GM21529 (cell line): ENCODE measurements around the gene PPP4R1.
"Not testable (repeated sequence)": the region's sequence is repeated elsewhere in the genome, so short reads cannot be mapped to it uniquely, and the experiment has no call there.

Experiments used
- ATAC-seq: cut with Tn5 transposase; IDR thresholded peaks from one replicate; pipeline ENCODE4 v1.9.1; 2021; ENCODE audit not compliant: unreplicated experiment

PPP4R1 gene

DNA sequence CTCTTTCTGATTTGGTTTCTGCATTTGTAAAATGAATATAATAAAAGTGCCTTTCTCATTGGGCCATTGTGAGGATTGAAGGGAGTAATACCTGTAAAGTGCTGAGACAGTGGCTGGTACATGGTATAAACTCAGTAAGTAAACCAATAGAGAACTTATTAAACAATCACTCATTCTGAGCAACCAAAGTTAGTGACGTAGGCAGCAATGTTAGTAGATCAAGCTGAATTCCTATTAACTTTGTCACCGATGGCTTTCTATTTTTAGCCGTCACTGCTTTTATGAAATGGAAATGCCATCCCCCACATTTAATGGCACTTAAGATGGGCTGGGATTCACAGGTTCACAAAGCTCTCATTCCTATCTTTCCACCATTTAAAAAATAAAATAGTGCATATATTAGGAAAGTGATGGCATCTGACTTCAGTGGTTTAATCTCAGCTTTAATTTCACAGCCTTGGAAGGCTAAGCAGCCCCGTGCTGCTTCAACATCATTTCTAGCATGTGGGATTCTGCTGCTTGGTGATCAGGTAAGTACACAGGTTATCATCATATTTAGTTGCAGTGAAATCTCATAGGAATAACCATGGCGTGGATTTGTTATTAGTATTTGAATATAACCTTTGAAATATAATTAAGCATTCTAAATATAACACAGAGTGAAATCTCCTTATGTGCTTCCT, 17.6 kb upstream of the PPP4R1 start:
- no peak for ATAC-seq

DNA sequence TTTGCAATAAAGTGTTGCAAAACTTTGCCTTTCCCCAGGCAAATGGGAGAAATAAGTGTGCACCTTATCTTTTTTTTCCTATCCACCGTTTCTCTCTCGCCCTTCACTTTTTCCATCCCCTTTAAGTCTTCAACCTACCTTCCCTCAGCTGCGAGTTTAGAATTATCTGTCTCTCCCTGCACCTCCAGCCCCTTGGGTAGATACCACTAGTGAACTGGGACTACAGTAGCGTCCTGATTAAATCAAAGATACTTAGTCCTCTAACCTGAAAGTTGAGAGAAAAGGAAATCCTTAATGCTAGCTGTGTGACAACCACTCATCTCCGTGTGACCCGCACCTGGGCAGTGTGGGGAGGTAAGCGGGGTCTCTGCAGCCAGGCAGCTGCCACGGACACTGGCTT, 16.1 kb upstream of the PPP4R1 start:
- no peak for ATAC-seq

DNA sequence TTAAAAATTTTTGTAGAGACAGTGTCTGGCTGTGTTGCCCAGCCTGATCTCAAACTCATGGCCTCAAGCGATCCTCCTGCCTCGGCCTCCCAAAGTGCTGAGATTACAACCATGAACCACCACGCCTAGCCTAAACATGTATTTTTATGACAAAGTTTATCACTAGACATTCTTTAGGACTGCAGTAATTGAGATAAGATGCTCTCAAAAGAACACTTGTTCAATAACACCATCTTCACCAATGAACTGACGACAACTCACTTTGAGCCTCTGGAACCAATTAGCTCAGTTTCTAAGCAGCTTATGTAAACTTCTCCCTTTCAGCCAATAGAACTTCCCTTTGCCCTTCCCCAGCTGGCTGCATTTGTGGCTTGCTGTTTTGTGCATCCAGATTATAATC, 15.3 kb upstream of the PPP4R1 start:
- ATAC-seq: no peak

DNA sequence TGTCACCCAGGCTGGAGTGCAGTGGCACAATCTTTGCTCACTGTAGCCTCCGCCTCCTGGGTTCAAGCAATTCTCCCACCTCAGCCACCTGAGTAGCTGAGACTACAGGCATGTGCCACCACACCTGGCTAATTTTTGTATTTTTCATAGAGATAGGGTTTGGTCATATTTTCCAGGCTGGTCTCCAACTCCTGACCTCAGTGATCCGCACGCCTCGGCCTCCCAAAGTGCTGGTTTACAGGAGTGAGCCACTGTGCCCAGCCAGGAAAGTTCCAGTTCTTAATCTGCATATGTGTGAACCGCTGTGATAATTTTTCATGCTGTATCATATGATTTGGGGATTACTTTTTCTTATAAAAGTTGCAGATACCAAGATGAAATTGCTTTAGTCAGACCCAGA, 14.6 kb upstream of the PPP4R1 start:
- ATAC-seq: no peak

DNA sequence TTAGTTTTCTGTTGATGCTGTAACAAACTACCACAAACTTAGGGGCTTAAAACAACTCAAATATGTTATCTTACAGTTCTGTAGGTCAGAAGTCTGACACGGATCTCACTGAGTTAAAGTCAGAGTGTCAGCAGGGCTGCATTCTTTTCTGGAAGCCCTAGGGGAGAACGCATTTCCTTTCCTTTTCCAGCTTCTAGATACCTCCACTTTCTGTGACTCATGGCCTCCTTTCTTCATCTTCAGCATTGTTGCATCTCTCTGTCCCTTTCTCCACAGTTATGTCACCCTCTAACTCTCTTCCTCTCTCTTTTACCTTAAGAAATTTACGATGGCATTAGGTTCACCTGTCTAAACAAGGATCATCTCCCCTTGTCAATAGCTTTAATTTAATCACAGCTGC, 13.3 kb upstream of the PPP4R1 start:
- ATAC-seq: no peak

DNA sequence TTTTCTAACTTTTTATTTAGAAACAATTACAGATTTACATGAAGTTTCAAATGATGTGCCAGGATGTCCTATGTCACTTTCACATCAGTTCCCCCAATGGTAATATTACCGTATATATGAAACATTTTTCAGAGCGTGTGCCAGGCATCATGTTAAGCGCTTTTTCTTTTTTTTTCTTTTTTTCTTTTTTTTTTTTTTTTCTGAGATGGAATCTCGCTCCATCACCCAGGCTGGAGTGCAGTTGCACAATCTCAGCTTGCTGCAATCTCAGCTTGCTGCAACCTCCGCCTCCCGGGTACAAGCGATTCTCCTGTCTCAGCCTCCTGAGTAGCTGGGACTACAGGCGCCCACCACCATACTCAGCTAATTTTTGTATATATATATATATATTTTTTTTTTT, 5.6 kb upstream of the PPP4R1 start:
- no peak for ATAC-seq

DNA sequence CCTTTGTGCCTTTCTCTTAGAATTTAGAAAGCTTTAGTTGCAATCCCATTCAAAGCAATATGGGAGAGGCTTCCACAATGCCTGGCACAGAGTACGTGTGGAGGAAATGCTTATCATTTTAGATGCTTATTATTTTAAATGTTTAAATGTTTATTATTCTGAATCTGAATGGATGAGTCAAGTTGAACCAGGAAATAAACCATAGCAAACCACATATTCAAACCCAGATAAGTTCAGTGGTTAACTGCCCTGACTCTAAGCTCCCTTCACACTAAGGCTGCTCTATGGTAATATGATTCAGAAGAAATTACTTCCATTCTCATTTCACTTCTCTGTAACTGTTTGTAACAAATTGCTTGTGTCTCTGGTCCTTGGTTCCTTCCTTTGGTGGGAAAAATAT, 5.2 kb upstream of the PPP4R1 start:
- no peak for ATAC-seq

DNA sequence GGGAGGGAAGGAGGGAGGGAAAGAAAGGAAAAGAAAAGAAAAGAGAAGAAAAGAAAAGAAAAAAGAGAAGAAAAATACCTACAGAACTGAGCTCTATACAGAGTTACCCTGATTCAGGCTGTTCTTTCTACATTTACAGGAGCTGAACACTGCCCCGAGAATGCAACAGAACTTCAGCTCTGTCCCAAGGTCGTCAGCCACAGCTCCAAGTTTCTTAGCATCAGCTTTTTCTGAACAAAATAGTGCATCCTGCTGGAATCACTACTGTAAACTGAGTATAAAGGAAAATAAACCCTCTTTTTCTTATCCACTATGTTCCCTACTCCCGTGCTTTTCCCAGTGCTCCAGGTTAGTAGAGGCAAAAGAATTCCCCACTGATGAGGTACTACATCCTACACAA, 4.7 kb upstream of the PPP4R1 start:
- no peak for ATAC-seq

DNA sequence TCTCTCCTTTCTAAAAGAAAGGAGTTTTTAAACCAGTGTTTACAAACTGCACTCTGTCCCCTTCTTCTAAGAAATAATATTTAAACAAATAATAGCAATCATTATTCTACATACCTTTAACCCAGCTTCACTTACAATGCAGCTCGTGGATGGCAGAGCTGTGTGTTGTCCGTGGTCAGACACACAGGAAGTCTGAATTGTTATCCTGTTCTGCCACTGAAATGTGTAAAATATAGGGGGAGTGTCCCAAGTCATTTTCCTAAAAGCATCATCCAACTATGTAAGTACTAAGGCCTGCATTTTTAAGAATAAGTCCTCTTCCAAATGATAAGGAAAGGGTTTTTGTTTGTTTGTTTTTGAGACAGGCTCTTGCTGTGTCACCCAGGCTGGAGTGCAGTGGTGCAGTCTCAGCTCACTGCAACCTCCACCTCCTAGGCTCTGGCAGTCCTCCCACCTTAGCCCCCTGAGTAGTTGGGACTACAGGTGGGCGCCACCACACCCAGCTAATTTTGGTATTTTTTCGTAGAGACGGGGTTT, 2.7 kb upstream of the PPP4R1 start:
- no peak for ATAC-seq

DNA sequence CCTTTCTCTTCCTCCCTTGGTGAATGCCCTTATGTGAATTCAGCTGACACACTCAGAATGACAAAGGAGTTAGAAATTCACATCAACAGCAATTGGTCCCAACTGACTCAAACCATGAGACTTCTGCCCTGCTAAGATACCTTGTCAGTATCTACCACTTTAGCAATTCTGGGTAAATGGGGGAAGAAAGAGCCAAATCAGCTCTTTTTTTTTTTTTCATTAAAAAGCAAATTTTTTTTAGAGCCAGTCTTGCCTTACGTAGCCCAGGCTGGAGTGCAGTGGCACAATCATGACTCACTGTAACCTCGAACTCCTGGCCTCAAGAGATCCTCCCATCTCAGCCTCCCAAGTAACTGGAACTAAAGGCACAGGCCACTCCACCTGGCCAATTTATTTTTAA, 1.7 kb upstream of the PPP4R1 start:
- ATAC-seq: no peak

DNA sequence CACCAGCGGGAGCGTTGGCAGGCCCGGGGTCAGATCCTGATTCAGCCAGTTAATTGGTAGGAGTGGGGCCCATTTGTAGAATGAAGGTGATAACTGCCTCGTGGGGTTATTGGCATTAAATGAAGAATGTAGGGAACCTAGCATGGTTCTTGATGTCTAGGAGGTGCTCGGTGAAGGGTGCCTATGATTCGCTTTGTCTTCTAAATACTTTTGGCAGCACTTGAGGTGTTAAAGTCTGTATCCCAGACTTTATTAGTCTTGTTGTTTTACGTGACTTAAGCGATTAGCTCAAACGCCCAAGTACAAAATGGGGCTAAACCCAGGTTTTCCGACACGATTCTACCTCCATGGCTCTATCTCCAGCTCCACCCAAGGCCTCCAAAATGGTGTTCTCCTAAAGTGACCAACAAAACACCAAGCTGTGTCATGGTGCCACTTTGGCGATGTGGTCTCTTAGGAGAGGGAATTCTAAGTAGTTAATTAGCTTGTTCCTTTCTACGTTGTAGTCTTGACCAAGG, 980 bp upstream of the PPP4R1 start:
- ATAC-seq: no peak

DNA sequence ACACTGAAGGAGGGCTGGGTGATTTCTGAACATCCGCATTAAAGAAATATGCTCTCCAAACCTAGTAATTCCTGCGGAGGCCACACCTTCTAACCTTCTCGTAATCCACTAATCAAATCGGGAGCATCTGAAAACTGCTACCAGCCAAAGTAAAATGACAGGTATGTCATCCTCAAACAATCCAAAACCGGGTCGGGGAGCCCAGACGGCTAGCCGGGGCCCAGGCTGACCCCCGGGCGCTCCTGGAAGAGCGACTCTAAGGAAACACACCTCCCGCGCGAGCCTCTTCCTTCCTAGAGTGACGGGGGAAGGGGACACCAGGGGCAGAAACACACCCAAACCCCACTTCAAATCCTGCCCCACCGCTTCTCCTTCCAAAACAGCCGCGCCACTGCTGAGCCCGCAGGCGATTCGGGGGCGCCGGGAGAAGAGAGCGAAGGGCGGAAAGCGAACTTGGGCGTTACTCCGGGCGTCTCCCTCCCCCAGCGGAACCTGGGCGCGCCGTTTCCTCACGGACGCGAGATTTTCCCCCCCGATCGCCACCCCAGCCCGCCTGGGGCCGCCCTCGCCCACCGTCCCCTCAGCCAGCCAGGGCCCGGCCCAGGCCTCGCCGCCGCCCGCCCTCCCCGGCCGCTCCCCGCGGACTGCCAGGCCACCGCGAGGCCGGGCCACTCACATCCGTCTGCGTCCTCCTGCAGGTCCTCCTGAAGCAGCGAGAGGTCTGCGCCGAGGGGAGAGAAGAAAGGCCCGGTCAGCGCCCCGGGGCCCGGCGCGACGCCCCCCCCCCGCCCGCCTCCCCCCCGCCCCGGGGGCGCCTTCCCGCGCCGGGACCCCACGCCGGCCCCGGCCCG, 584 bp downstream of the PPP4R1 start:
- peak; percentile 35 for ATAC-seq

DNA sequence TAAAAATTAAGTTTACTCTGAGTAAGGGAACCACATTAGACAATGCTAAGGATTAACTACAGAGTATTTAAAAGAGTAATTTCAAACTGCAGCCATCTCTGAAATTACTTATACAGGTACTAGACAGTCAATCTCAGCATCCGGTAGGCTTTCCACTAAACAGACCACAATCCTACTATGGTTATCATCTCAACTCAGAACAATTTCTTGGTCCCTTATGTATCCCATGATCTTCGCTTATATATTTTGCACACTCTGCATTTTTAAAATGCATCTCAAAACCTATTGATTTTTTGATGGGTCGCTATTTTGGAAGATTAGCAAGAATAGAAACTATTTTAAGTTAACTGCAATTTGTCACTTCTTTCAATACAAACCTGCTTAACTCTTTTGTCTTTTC, 1.4 kb downstream of the PPP4R1 start:
- ATAC-seq: no peak

DNA sequence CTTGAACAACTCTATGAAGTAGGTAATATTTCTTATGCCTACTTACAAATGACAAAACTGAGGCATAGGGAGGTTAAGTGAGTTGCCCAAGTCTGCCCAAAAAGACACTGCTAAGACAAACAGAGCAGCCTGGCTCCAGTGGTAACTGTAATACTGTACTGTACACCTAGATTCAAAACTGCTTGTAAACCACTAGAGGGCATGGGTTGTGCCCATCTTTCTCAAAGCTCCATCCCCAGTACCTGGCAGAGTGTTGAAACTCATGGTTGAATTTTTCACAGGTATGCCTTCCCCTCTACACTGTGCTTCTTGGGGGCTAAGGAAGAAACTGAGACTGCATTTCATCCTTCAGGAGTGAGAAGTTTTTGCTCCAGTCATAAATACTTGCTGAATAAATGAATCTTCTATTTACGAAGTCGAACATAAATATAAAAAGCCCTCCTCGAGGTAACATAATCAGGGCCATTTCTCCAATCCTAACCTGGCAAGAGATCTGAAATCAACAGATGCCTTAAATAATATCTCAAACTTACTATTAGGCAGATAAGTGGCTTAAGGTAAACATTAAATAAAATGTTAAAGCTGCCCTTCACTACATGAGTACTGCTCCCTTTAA, 2.0 kb downstream of the PPP4R1 start:
- peak; percentile 38 for ATAC-seq

DNA sequence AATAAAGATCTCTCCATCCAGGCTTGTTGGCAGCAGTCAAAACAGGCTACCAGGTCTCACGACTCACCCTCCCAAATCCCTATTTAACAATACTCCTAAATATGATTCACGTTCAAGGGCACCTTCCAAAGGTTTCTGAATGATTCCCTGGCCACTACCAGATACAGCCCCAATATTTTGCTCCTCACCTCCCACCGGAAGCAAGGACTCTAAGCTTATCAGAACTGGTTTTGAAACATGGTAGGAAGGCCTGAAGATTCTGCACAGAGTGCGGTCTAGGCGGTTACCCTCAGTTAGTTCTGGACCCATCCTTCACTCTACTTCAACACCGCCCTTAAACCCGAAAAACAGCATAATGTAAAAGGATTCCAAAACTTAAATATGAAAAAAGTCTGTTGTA, 5.2 kb downstream of the PPP4R1 start:
- no peak for ATAC-seq

DNA sequence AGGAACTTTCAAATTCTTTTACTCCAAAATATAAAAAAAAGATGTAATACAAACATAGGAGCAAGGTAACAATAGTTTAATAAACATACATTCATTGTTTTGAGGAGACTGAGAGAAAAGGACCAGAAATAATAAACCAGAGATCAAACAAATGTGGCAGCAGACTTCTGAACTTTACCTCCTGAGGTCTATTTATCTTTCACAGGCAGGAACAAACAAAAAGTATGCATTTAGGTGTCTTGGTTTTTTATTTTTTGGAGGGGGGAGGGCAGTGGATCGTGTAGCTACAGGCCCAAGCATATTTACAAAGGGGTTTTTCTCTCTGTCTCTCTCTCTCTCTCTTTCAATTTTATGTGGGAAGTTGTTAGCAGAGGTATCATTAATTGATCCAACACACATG, 5.6 kb downstream of the PPP4R1 start:
- no peak for ATAC-seq

DNA sequence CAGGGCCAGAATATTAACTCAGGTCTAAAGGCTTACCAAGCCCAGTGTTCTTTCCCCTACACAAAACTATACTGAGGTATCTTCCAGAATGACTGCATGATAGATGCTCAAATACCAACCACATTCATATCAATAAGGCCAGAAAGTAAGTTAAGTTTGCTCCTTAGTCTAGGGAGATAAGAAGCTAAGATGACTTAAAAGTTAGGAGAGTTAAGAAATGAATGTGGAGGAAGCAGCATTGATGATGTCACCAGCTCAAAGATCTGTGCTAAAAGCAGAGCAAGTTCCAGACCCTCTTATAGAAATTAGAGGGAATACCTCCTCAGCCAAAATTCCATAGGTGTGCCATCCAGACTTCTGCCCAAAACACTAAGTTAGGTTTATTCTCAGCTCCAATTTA, 6.1 kb downstream of the PPP4R1 start:
- no peak for ATAC-seq

DNA sequence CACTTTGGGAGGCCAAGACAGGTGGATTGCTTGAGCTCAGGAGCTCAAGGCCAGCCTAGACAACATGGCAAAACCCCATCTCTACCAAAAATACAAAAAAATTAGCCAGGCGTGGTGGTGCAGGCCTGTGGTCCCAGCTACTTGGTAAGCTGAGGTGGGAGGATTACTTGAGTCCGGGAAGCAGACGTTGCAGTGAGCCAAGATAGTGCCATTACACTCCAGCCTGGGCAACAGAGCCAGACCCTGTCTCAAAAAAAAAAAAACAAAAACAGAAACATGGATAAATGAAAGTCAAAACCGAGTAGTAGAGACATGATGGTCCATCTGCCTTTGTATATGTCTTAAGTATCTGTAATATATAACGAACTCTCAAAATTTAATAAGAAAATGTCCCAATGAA, 7.2 kb downstream of the PPP4R1 start:
- not testable (repeated sequence) for ATAC-seq

DNA sequence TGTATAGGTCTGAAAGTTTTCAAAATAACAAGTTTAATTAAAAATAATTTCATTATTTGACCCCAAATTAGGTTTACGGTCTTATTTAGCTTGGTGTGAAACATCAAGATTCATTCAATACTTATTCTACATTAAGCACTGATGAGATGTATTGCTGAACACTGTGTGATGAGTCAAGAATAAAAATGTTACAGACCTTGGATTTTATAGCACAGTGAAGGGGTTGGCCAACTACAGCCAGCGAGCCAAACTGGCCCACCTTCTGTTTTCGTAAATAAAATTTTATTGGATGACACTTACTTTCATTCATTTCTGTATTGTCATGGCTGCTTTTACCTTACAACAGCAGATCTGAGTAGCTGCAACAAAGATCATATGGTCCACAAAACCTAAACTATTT, 8.3 kb downstream of the PPP4R1 start:
- ATAC-seq: no peak

DNA sequence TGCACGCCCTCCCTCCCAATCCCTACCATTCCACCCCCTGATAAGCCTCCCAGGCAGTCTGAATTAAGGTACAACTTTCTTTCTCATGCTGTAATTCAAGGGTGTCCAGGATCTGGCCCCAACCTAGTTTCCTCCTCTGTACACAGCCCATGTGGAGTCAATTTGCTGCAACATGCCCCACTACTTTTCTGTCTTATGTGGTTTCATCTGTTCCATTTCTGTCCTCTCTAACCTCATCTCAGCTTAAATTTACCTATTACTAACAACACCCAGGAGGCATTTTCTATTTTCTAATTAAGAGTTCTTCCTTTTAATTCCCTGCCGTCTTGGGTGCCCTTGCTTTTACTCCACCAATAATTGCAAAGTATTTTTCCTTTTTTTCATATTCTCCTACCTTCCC, 10.0 kb downstream of the PPP4R1 start:
- ATAC-seq: no peak

DNA sequence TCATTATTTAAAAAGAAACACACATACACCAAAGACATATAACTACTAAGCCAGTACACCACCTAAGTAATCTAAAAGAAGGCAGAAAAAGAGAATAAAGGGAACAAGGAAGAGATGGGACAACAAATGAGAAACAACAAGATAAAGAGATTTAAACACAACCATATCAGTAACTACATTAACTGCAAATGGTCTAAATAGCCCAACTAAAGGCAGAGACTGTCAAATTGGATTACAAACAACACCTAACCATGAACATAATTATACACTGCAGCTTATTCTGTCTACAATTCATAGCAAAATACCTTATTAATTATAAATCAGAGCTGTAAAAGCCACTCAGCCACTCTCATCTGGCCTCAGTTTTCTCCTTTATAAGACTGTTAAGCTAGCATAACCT, 15.0 kb downstream of the PPP4R1 start:
- ATAC-seq: no peak

DNA sequence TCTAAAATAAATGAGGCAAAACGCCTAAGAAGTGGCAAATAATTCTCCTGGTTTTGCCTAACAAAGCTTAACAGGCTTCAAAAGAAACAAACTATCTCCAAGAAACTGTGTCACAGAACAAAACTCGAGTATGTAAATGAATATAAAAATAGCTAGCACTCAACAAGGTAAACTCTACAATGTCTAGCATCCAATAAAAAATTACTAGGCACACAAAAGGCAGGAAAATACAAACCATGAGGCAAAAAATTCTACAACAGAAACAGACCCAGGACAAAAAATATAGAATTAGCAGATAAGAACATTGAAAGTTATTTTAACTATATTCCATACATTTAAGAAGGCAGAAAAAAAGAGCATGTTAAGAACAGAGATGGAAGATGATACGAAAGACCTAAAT, 16.8 kb downstream of the PPP4R1 start:
- ATAC-seq: no peak
